B cell (primary cell): ENCODE measurements around the gene SERGEF. TPM values are rescaled to one million over a fixed set of nuclear protein-coding genes. Genes with fewer than 3 reads are reported as not detected.

Source experiments
- ATAC-seq: fragments of 200-7000 bp; cut with Tn5 transposase; one replicate; pipeline ENCODE4 v1.10.0; 2021; ENCODE audit warnings: low read depth, mild to moderate bottlenecking, moderate number of reproducible peaks, moderate library complexity
- CTCF ChIA-PET: fragments of 350-600 bp; sonication (Branson Sonifier 250); formaldehyde crosslinking; loops from one replicate; lab custom pipeline; 2021; ENCODE audit warnings: antibody characterized with exemption, inconsistent platforms; lab: Charles Lee
- POLR2A ChIA-PET: fragments of 350-600 bp; sonication (Branson Sonifier 250); formaldehyde crosslinking; loops from one replicate; lab custom pipeline; 2021; ENCODE audit warnings: antibody characterized with exemption; lab: Charles Lee
- DNase-seq: peaks from one replicate; pipeline ENCODE4 v3.0.0; 2013
- H2AFZ ChIP-seq: 2 replicates; pipeline ENCODE4 v1.6.1; 2012; ENCODE audit warnings: mild to moderate bottlenecking, low read depth, low read length; ENCODE audit not compliant: insufficient read depth, poor library complexity, severe bottlenecking
- H3K27ac ChIP-seq, 2 donors: 1 replicate in 1 of 2; 2 replicates in 1 of 2; pipeline ENCODE4 v1.5.1; 2012 to 2013; ENCODE audit warnings: low read length in 2 of 2, mild to moderate bottlenecking in 2 of 2, moderate library complexity in 1 of 2
- H3K27me3 ChIP-seq, 4 experiments: fragments of 200-600 bp in 1 of 4; sonication (generic) in 1 of 4; replicated peaks in 1 of 4; 1 replicate in 2 of 4; 2 replicates in 2 of 4; pipeline versions ENCODE4 v1.6.1 to v1.7.0; 2013 to 2016; ENCODE audit warnings: low read length in 3 of 4, mild to moderate bottlenecking in 2 of 4, mixed read lengths in 1 of 4, moderate library complexity in 1 of 4; ENCODE audit not compliant: insufficient read depth in 4 of 4, control insufficient read depth in 3 of 4; ENCODE audit errors: control extremely low read depth in 1 of 4
- H3K36me3 ChIP-seq, 2 experiments: replicated peaks in 1 of 2; 1 replicate in 1 of 2; 2 replicates in 1 of 2; pipeline versions ENCODE4 v1.6.1 to v1.7.1; 2013; ENCODE audit warnings: low read length in 1 of 2; ENCODE audit not compliant: insufficient read depth in 2 of 2, control insufficient read depth in 1 of 2; ENCODE audit errors: control extremely low read depth in 1 of 2, extremely low read depth in 1 of 2
- H3K4me1 ChIP-seq, 2 donors: fragments of 200-600 bp in 1 of 2; sonication (generic) in 1 of 2; 1 replicate in 1 of 2; 2 replicates in 1 of 2; pipeline versions ENCODE4 v1.5.1 to v1.6.1; 2013 to 2017; ENCODE audit warnings: low read length in 2 of 2; ENCODE audit not compliant: control insufficient read depth in 2 of 2, insufficient read depth in 2 of 2
- H3K4me2 ChIP-seq: replicated peaks from 2 replicates; pipeline ENCODE3; 2012; ENCODE audit warnings: mild to moderate bottlenecking, low read depth, low read length; ENCODE audit not compliant: poor library complexity, severe bottlenecking
- H3K4me3 ChIP-seq, 5 experiments: fragments of 200-600 bp in 1 of 5; sonication (generic) in 1 of 5; 1 replicate in 3 of 5; 2 replicates in 2 of 5; pipeline versions ENCODE4 v1.5.1 to v1.7.0; 2011 to 2016; ENCODE audit warnings: low read length in 4 of 5, mild to moderate bottlenecking in 4 of 5, low read depth in 2 of 5, control low read depth in 1 of 5, moderate library complexity in 1 of 5; ENCODE audit not compliant: insufficient read depth in 1 of 5; ENCODE audit errors: control extremely low read depth in 1 of 5, extremely low read depth in 1 of 5
- H3K79me2 ChIP-seq: fragments of 200-600 bp; sonication (generic); one replicate; pipeline ENCODE4 v1.6.0; 2016; ENCODE audit warnings: low read length; ENCODE audit not compliant: control insufficient read depth, insufficient read depth
- H3K9ac ChIP-seq: fragments of 200-600 bp; sonication (generic); 2 replicates; pipeline ENCODE4 v1.6.1; 2017; ENCODE audit warnings: mild to moderate bottlenecking, low read length, moderate library complexity
- H3K9me3 ChIP-seq, 3 donors: one replicate each; pipeline versions ENCODE4 v1.6.1 to v1.7.1; 2013; ENCODE audit warnings: low read length in 2 of 3; ENCODE audit not compliant: control insufficient read depth in 2 of 3, insufficient read depth in 1 of 3; ENCODE audit errors: control extremely low read depth in 1 of 3
- H4K20me1 ChIP-seq: 2 replicates; pipeline ENCODE4 v1.6.0; 2012; ENCODE audit warnings: mild to moderate bottlenecking, low read length; ENCODE audit not compliant: insufficient read depth, control insufficient read depth, poor library complexity, severe bottlenecking
- H3K27ac Mint-ChIP-seq: one replicate; pipeline ENCODE4 v1.8.0; 2021; ENCODE audit warnings: mixed read lengths
- H3K27me3 Mint-ChIP-seq: one replicate; pipeline ENCODE4 v1.8.0; 2021; ENCODE audit warnings: mixed read lengths
- H3K4me1 Mint-ChIP-seq: one replicate; pipeline ENCODE4 v1.8.0; 2021; ENCODE audit warnings: mixed read lengths
- H3K4me3 Mint-ChIP-seq: one replicate; pipeline ENCODE4 v1.8.0; 2021; ENCODE audit warnings: mixed read lengths
- H3K9me3 Mint-ChIP-seq: one replicate; pipeline ENCODE4 v1.8.0; 2022; ENCODE audit warnings: mixed read lengths; ENCODE audit not compliant: insufficient read depth
- EZH2 ChIP-seq: IDR thresholded peaks from 2 replicates; pipeline ENCODE4 v1.6.1; 2012; ENCODE audit warnings: borderline replicate concordance, low read depth, mild to moderate bottlenecking, moderate library complexity, low read length; ENCODE audit not compliant: insufficient read depth, poor library complexity, severe bottlenecking
- whole genome bisulfite sequencing: methylation state at CpG from one replicate; pipeline ENCODE4 v1.1.5; 2013; ENCODE audit warnings: missing lambda C conversion rate; ENCODE audit not compliant: insufficient coverage; 5-methylcytosine and 5-hydroxymethylcytosine counted together
- intact Hi-C: fragments of 100-400 bp; cut with micrococcal nuclease; formaldehyde crosslinking; loops from one replicate; pipeline ENCODE4 v1.10.0; 2022
- polyA plus RNA-seq: library from polyadenylated mRNA; depleted of rRNA; stranded (reverse); fragments of >200 nt; gene quantifications from 2 replicates; pipeline ENCODE4 v1.2.3, GENCODE V29; 2012
- total RNA-seq, 2 donors: library from RNA; stranded (reverse); fragments of 120-200 nt in 1 of 2; gene quantifications; 1 replicate in 1 of 2; 2 replicates in 1 of 2; pipeline versions ENCODE4 v1.2.3 to v1.2.4, GENCODE V29; 2013 to 2022
- TF ChIP-seq, protein P1 (sequence below): fragments of 200-600 bp; IDR thresholded peaks from one replicate; pipeline ENCODE4 v1.8.0; 2022; ENCODE audit warnings: antibody characterized with exemption, mild to moderate bottlenecking

Gene SERGEF
- total and polyA plus RNA-seq, 2 donors (not counting 1 experiment from before 2014, with no cell fraction given), result 24.2 to 54.3 TPM

DNA sequence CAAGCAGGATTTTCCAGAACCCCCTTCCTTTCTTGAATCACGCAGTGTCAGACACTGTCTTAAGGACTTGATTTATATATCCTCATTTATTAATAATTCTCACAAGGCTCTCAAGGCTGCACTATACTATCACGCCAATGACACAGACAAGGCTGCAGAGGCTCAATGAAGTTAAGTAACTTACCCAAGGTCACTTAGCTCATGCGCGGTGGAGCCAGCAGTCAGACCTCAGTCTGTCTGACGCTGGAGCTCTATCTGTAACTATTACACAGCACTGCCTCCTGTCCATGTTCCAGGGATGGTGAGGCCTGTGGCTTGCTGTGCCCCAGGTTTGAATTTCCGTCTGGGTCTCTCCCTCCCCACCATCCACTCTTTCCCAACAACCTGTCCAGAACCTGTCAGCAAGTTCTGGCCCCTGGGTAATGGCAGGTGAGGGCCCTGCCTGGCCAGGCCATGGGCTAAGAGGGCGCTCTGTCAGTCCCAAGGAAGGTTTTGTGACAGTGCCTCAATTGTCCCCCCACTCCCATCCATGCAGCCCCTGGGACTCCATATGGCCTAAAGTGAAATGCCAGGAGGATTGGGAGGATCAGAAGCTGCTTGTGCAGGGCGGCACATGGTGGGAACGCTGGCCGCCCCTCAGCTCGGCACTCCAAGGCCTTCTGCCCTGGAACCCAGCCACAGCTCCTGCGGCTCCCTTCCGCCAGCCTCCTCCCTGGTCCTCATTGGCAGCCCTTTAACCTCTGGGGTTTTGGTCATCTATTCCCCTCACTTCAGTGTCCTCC, 269.6 kb downstream of the SERGEF start:
- no peak for TF ChIP-seq EZH2
- TF ChIP-seq, protein P1, sequence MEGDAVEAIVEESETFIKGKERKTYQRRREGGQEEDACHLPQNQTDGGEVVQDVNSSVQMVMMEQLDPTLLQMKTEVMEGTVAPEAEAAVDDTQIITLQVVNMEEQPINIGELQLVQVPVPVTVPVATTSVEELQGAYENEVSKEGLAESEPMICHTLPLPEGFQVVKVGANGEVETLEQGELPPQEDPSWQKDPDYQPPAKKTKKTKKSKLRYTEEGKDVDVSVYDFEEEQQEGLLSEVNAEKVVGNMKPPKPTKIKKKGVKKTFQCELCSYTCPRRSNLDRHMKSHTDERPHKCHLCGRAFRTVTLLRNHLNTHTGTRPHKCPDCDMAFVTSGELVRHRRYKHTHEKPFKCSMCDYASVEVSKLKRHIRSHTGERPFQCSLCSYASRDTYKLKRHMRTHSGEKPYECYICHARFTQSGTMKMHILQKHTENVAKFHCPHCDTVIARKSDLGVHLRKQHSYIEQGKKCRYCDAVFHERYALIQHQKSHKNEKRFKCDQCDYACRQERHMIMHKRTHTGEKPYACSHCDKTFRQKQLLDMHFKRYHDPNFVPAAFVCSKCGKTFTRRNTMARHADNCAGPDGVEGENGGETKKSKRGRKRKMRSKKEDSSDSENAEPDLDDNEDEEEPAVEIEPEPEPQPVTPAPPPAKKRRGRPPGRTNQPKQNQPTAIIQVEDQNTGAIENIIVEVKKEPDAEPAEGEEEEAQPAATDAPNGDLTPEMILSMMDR, result no peak
- 93% methylated on average over 13 of the region's 13 CpGs for WGBS
- H4K20me1 ChIP-seq, result no peaks in the 10 kb centered on the region

DNA sequence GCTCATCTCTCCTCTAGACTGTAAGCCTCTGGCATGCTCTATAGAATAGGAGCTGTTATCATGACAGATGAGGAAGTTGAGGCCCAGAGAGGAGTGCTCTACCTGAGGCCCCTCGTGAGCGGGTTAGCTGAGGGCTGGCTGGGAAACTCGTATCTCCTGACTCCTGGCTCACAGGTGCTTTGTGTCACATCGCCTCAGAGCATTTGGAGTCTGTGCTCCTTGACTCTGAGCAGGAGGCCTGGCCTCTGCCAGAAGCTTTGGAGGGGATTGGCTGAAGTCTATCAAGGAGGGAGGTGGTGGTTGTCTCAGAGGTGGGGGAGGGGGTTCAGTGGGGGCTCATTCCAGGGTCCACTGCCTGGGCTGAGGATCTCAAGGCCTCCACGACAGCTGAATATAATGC, 270.8 kb downstream of the SERGEF start:
- intact Hi-C loops, result no loop called here
- H3K27me3 ChIP-seq, result peaks cover 0 to 22% (median 8%) of the 10 kb centered on the region in 4 experiments
- no peaks in the 10 kb centered on the region for H4K20me1 ChIP-seq
- no peaks in the 10 kb centered on the region for H3K9me3 Mint-ChIP-seq
- H3K4me3 Mint-ChIP-seq, result no peak overlapping the region
- ChIA-PET POLR2A (no interaction called here), CTCF (interaction anchor here (1.1 kb wide), 1 partner anchor 11 kb away, joined by 3 read pairs; no protein-coding TSS in a partner anchor)
- no peaks in the 10 kb centered on the region for H3K79me2 ChIP-seq
- no peak overlapping the region for H3K27ac Mint-ChIP-seq
- H2AFZ ChIP-seq, result no peak overlapping the region
- no peak overlapping the region for H3K4me2 ChIP-seq
- DNase-seq (no peak), ATAC-seq (no peak)
- no peak for TF ChIP-seq EZH2
- TF ChIP-seq, protein P1, result no peak
- H3K4me1 ChIP-seq, result no peaks in the 10 kb centered on the region
- peaks cover 0 to 9% (median 0%) of the 10 kb centered on the region in 3 donors for H3K9me3 ChIP-seq
- no peaks in the 10 kb centered on the region for H3K36me3 ChIP-seq
- H3K27ac ChIP-seq, result no peak overlapping the region
- WGBS, result 76% methylated on average over 5 of the region's 5 CpGs
- no peak overlapping the region for H3K9ac ChIP-seq
- no peak overlapping the region for H3K4me3 ChIP-seq
- peaks cover 28% of the 10 kb centered on the region for H3K27me3 Mint-ChIP-seq
- H3K4me1 Mint-ChIP-seq, result no peaks in the 10 kb centered on the region

More for the DNA sequence above, 269.6 kb downstream of the SERGEF start:
- H3K27me3 Mint-ChIP-seq, result peaks cover 33% of the 10 kb centered on the region
- H3K9me3 ChIP-seq, result peaks cover 0 to 6% (median 0%) of the 10 kb centered on the region in 3 donors
- no peak overlapping the region for H3K4me2 ChIP-seq
- peaks cover 0 to 13% (median 2%) of the 10 kb centered on the region in 4 experiments for H3K27me3 ChIP-seq
- CTCF ChIA-PET, result interaction anchor here (2.0 kb wide), 1 partner anchor 12 kb away, joined by 9 read pairs; no protein-coding TSS in a partner anchor
- H3K4me3 Mint-ChIP-seq, result no peak overlapping the region
- DNase-seq (no peak), ATAC-seq (no peak)
- no peak overlapping the region for H3K27ac Mint-ChIP-seq
- no peak overlapping the region for H3K9ac ChIP-seq
- no peaks in the 10 kb centered on the region for H3K79me2 ChIP-seq
- H3K4me1 Mint-ChIP-seq, result no peaks in the 10 kb centered on the region
- no peaks in the 10 kb centered on the region for H3K36me3 ChIP-seq
- H3K9me3 Mint-ChIP-seq, result no peaks in the 10 kb centered on the region
- H3K27ac ChIP-seq, result no peak overlapping the region
- no peak overlapping the region for H2AFZ ChIP-seq
- POLR2A ChIA-PET, result no interaction called here
- intact Hi-C loops, result no loop called here
- H3K4me3 ChIP-seq, result no peak overlapping the region
- H3K4me1 ChIP-seq, result no peaks in the 10 kb centered on the region
